K562 (cell line): ENCODE measurements around the gene PRSS21. TPM values are rescaled to one million over a fixed set of nuclear protein-coding genes. Genes with fewer than 3 reads are reported as not detected.

Source experiments
- ATAC-seq: fragments of 200-7000 bp; cut with Tn5 transposase; 3 replicates; pipeline ENCODE4 v1.9.1; 2020; ENCODE audit warnings: moderate library complexity
- BruUV-seq: library from RNA; stranded (reverse); fragments of 400-500 nt; replicated peaks from 2 replicates; lab custom pipeline; 2021; lab: Mats Ljungman, UMichigan
- CTCF ChIA-PET: fragments of 300-600 bp; formaldehyde crosslinking; extraction: SDS; loops from one replicate; lab custom pipeline; 2021; ENCODE audit warnings: low intra/inter-chr PET ratio; lab: Yijun Ruan, JAX
- POLR2A ChIA-PET: fragments of 300-600, 350-650 bp; sonication (Branson Sonifier 250); formaldehyde crosslinking; extraction: SDS; loops from one replicate; lab custom pipeline; 2021; ENCODE audit warnings: antibody characterized with exemption, inconsistent platforms; lab: Yijun Ruan, JAX
- DNase-seq, 4 experiments: peaks; one replicate each; pipeline versions ENCODE4 v3.0.0 to v3.0.0-alpha.2; 2011 to 2018; ENCODE audit warnings: low spot score in 3 of 4, mixed read lengths in 3 of 4; ENCODE audit errors: extremely low read depth in 1 of 4
- FAIRE-seq: peaks from 2 replicates; lab custom pipeline; 2011; peaks lifted over from hg19 to GRCh38; lab: Jason Lieb, UNC
- H2AFZ ChIP-seq: 2 replicates; pipeline ENCODE4 v1.6.0; 2011; ENCODE audit warnings: low read depth, low read length, control low read depth, inconsistent platforms
- H3K27ac ChIP-seq: fragments of 200-600 bp; 3 replicates; pipeline ENCODE4 v1.8.0; 2011; ENCODE audit warnings: low read depth, mild to moderate bottlenecking, control low read depth, inconsistent platforms, low read length, moderate library complexity, mixed read lengths; ENCODE audit errors: extremely low read depth
- H3K27me3 ChIP-seq, 2 experiments: fragments of 300-600 bp in 1 of 2; 2 replicates in 1 of 2; 3 replicates in 1 of 2; pipeline versions ENCODE4 v1.6.0 to v1.8.0; 2011; ENCODE audit warnings: inconsistent platforms in 2 of 2, low read length in 2 of 2, mild to moderate bottlenecking in 1 of 2, mixed read lengths in 1 of 2, moderate library complexity in 1 of 2; ENCODE audit not compliant: control insufficient read depth in 2 of 2, insufficient read depth in 2 of 2
- H3K36me3 ChIP-seq: fragments of 300-600 bp; 3 replicates; pipeline ENCODE4 v1.8.0; 2011; ENCODE audit warnings: mild to moderate bottlenecking, low read length, inconsistent platforms; ENCODE audit not compliant: control insufficient read depth, insufficient read depth
- H3K4me1 ChIP-seq, 2 experiments: fragments of 200-600 bp in 1 of 2; replicated peaks in 1 of 2; 2 replicates in 1 of 2; 3 replicates in 1 of 2; pipeline versions ENCODE4 v1.5.1 to v1.8.0; 2011; ENCODE audit warnings: inconsistent platforms in 2 of 2, low read length in 2 of 2, mild to moderate bottlenecking in 1 of 2, mixed read lengths in 1 of 2, moderate library complexity in 1 of 2; ENCODE audit not compliant: control insufficient read depth in 2 of 2, insufficient read depth in 2 of 2
- H3K4me2 ChIP-seq: 2 replicates; pipeline ENCODE4 v1.6.1; 2011; ENCODE audit warnings: low read length, control low read depth, inconsistent platforms, mixed read lengths; ENCODE audit not compliant: insufficient read depth
- H3K4me3 ChIP-seq: fragments of 200-600 bp; sonication (generic), shearing (Covaris generic); 2 replicates; pipeline ENCODE4 v1.5.1; 2016; ENCODE audit warnings: control low read depth, inconsistent platforms
- H3K79me2 ChIP-seq: fragments of 200-600 bp; 3 replicates; pipeline ENCODE4 v1.8.0; 2011; ENCODE audit warnings: low read length, inconsistent platforms; ENCODE audit not compliant: control insufficient read depth, insufficient read depth
- H3K9ac ChIP-seq, 2 experiments: 2 replicates each; pipeline versions ENCODE4 v1.6.0 to v1.6.1; 2011; ENCODE audit warnings: low read depth in 2 of 2, low read length in 2 of 2, control low read depth in 1 of 2, inconsistent platforms in 1 of 2, mild to moderate bottlenecking in 1 of 2, mixed read lengths in 1 of 2; ENCODE audit not compliant: insufficient read depth in 1 of 2
- H3K9me1 ChIP-seq: one replicate; pipeline ENCODE4 v1.6.0; 2011; ENCODE audit warnings: inconsistent platforms, mild to moderate bottlenecking, low read length, moderate library complexity; ENCODE audit not compliant: control insufficient read depth, insufficient read depth
- H3K9me3 ChIP-seq: replicated peaks from 2 replicates; pipeline ENCODE4 v1.5.1; 2011; ENCODE audit warnings: low read depth, low read length, inconsistent platforms; ENCODE audit not compliant: control insufficient read depth, insufficient read depth
- H4K20me1 ChIP-seq: replicated peaks from 2 replicates; pipeline ENCODE4 v1.6.1; 2011; ENCODE audit warnings: low read length, inconsistent platforms, mixed read lengths; ENCODE audit not compliant: control insufficient read depth, insufficient read depth
- ATF7 ChIP-seq: fragments of 450-650 bp; IDR thresholded peaks from 2 replicates; pipeline ENCODE4 v1.7.1; 2014; ENCODE audit warnings: mild to moderate bottlenecking, moderate library complexity
- BCOR ChIP-seq: fragments of 450-650 bp; IDR thresholded peaks from 2 replicates; pipeline ENCODE4 v1.6.1; 2016
- CAMTA2 ChIP-seq: fragments of 250-450 bp; sonication (Bioruptor Pico); conservative IDR thresholded peaks from 2 replicates; pipeline ENCODE4 v1.5.1; 2022
- CTBP1 ChIP-seq: fragments of 450-650 bp; IDR thresholded peaks from 2 replicates; pipeline ENCODE4 v1.6.1; 2016; ENCODE audit warnings: borderline replicate concordance
- EP400 ChIP-seq: fragments of 450-650 bp; IDR thresholded peaks from 2 replicates; pipeline ENCODE4 v1.6.1; 2017; ENCODE audit warnings: antibody characterized with exemption, mild to moderate bottlenecking, moderate library complexity
- KLF13 ChIP-seq: fragments of 450-650 bp; IDR thresholded peaks from 2 replicates; pipeline ENCODE4 v1.6.1; 2016; ENCODE audit warnings: missing genetic modification characterization, low read depth, mild to moderate bottlenecking, missing compliant biosample characterization, moderate library complexity, borderline replicate concordance
- MEF2A ChIP-seq: IDR thresholded peaks from 2 replicates; pipeline ENCODE4 v1.6.1; 2011; ENCODE audit warnings: low read depth, mild to moderate bottlenecking, low read length, moderate library complexity; ENCODE audit not compliant: control insufficient read depth
- PURB ChIP-seq: sonication (generic); formaldehyde crosslinking; IDR thresholded peaks from 2 replicates; pipeline ENCODE4 v1.9.0; 2021; ENCODE audit warnings: low read depth, mild to moderate bottlenecking, missing genetic modification reagents
- REST ChIP-seq, 2 experiments: fragments of 450-650 bp; formaldehyde crosslinking in 1 of 2; IDR thresholded peaks; 2 replicates each; pipeline versions ENCODE4 v1.4.0 to v1.6.1; 2014 to 2020; ENCODE audit warnings: mild to moderate bottlenecking in 2 of 2, borderline replicate concordance in 1 of 2, low read depth in 1 of 2
- SETDB1 ChIP-seq: IDR thresholded peaks from one replicate; pipeline ENCODE4 v1.6.1; 2012; ENCODE audit warnings: low read length, control low read depth, inconsistent platforms
- SMAD2 ChIP-seq: fragments of 150-350 bp; IDR thresholded peaks from 2 replicates; pipeline ENCODE4 v1.6.1; 2014; ENCODE audit warnings: low read depth, mild to moderate bottlenecking, low read length
- TEAD1 ChIP-seq, 2 experiments: fragments of 450-650 bp in 1 of 2; sonication (generic) in 1 of 2; formaldehyde crosslinking; IDR thresholded peaks; 2 replicates each; pipeline versions ENCODE4 v1.4.0 to v1.8.0; 2020 to 2022; ENCODE audit warnings: mild to moderate bottlenecking in 2 of 2, missing genetic modification reagents in 1 of 2
- ZZZ3 ChIP-seq: fragments of 450-650 bp; IDR thresholded peaks from 2 replicates; pipeline ENCODE4 v1.6.1; 2016; ENCODE audit warnings: antibody characterized with exemption, mild to moderate bottlenecking, moderate library complexity
- whole genome bisulfite sequencing: fragments of 100-300 bp; shearing (Covaris generic); methylation state at CpG from one replicate; pipeline ENCODE4 v1.1.6; 2016; ENCODE audit warnings: low coverage, mixed read lengths; ENCODE audit not compliant: insufficient coverage; ENCODE audit errors: missing lambda C conversion rate; 5-methylcytosine and 5-hydroxymethylcytosine counted together
- in situ Hi-C: fragments of 300-500 bp; cut with MboI; formaldehyde crosslinking; loops from 4 replicates; pipeline ENCODE4 v1.15.0; 2018; ENCODE audit warnings: inconsistent platforms, mixed read lengths
- intact Hi-C: fragments of 100-400 bp; cut with micrococcal nuclease; formaldehyde crosslinking; loops from 2 replicates; pipeline ENCODE4 v1.14.2; 2022
- polyA plus RNA-seq, 8 experiments: library from polyadenylated mRNA; depleted of rRNA in 4 of 8; stranded (reverse) in 5 of 8; unstranded in 3 of 8; fragments of >200 nt; fragmentation: Nextera tagmentation in 2 of 8; fragmentation: Illumina TruSeq in 1 of 8; extraction: Ambion mirVana in 2 of 8; extraction: Trizol in 1 of 8; gene quantifications; 2 replicates each; pipeline versions ENCODE4 v1.2.1 to v1.2.3, GENCODE V29; 2011 to 2014; ENCODE audit warnings: inconsistent platforms in 1 of 8, missing spikeins in 1 of 8
- total RNA-seq, 7 experiments: library from RNA; depleted of rRNA in 6 of 7; stranded (reverse); fragments of >200 nt in 6 of 7; fragmentation: Illumina TruSeq in 2 of 7; extraction: Trizol in 2 of 7; gene quantifications; 2 replicates each; pipeline versions ENCODE4 v1.2.1 to v1.2.3, GENCODE V29; 2011 to 2021; ENCODE audit warnings: low replicate concordance in 1 of 7

Gene PRSS21
- total and polyA plus RNA-seq, 9 of the 15 experiments (the other 6 are each of a cell fraction or from before 2014, with no cell fraction given) = 12.1 to 121 (median 61.3) TPM

GRCh38 chr16:2777231-2777902 lies 39.7 kb upstream of the PRSS21 start, which contains the start of gene ELOB:
Gene ELOB, minus strand, starts transcription at chr16:2777280. Its CDS starts 41 bp downstream, at chr16:2777239.
- in situ Hi-C loops (no loop called here), intact Hi-C loops (loop anchor here (5.0 kb wide), 1 partner anchor 40 kb away; the partner anchor contains the start of gene PRSS21)
- H3K4me1 ChIP-seq = peaks cover 11 to 35% of the 10 kb centered on the region in 2 experiments; a peak in 4 of 5 replicates
- ChIA-PET CTCF (interaction anchor here (0.6 kb wide), 1 partner anchor 23 kb away, joined by 4 read pairs; no protein-coding TSS in a partner anchor), POLR2A (interaction anchor here (0.6 to 3.9 kb wide), 17 partner anchors 8 to 790 kb away, joined by 3 to 28 read pairs (median 4); partner anchors contain the start of genes PRSS33 and SRRM2)
- DNase-seq (peak; percentile 92 to 95 (median 93)), FAIRE-seq (no peak), ATAC-seq (peak; percentile 90)
- no peaks in the 10 kb centered on the region; the same call in 1 of the 2 replicates for H4K20me1 ChIP-seq
- peak within 1 kb of the TSS; percentile 99 to 100 for H3K9ac ChIP-seq
- no peaks in the 10 kb centered on the region for H3K9me3 ChIP-seq
- H3K36me3 ChIP-seq = peaks cover 43% of the 10 kb centered on the region
- no peaks in the 10 kb centered on the region for H3K9me1 ChIP-seq
- WGBS = under 1% methylated on average over 42 of the region's 70 CpGs
- TSS peak; percentile 87 for BruUV-seq
- H3K4me3 ChIP-seq = peak within 1 kb of the TSS; percentile 97
- peak within 1 kb of the TSS; percentile 75 for H2AFZ ChIP-seq
- H3K4me2 ChIP-seq = peak within 1 kb of the TSS; percentile 97
- peaks cover 37% of the 10 kb centered on the region for H3K79me2 ChIP-seq
- H3K27me3 ChIP-seq = no peaks in the 10 kb centered on the region
- peak within 1 kb of the TSS; percentile 98 for H3K27ac ChIP-seq
- TF ChIP-seq SETDB1 (peak; percentile 60), BCOR (0 out of 2 replicates have a peak, but pooled peaks have one; percentile 10), REST (IDR thresholded peaks at IDR 0.05; ENCODE audit: borderline replicate concordance) (peak; percentile 45; the same call in 1 of the 2 replicates), REST (CRISPR knock-in tag; IDR thresholded peaks at IDR 0.05; ENCODE audit: low read depth) (0 out of 2 replicates have a peak, but pooled peaks have one; percentile 52), MEF2A (no peak), SMAD2 (no peak), PURB (CRISPR knock-in tag) (no peak), KLF13 (tag) (peak; percentile 55; the same call in 1 of the 2 replicates), ZZZ3 (peak; percentile 69; the same call in 1 of the 2 replicates), TEAD1 (CRISPR knock-in tag; IDR thresholded peaks at IDR 0.05) (peak; percentile 59 to 74; a peak in 2 of 4 replicates), CTBP1 (peak; percentile 31), EP400 (peak; percentile 97), ATF7 (0 out of 2 replicates have a peak, but pooled peaks have one; percentile 23), CAMTA2 (0 out of 2 replicates have a peak, but pooled peaks have one; percentile 14)
